ENCODE measurements around the gene KCNK15.

GRCh38 chr20:44696315-44696714, 49.4 kb upstream of the KCNK15 start:
- TF ChIP-seq POLR2A (IDR thresholded peaks at IDR 0.05) (no peak), CTCF (IDR thresholded peaks at IDR 0.05) (no peak)
